Measurements from ENCODE around the gene GPC6. TPM values are rescaled to one million over a fixed set of nuclear protein-coding genes. Genes with fewer than 3 reads are reported as not detected.

Gene GPC6
- polyA plus RNA-seq, 1 of the 3 experiments (the other 2 are of a cell fraction), result 6.7 TPM

DNA sequence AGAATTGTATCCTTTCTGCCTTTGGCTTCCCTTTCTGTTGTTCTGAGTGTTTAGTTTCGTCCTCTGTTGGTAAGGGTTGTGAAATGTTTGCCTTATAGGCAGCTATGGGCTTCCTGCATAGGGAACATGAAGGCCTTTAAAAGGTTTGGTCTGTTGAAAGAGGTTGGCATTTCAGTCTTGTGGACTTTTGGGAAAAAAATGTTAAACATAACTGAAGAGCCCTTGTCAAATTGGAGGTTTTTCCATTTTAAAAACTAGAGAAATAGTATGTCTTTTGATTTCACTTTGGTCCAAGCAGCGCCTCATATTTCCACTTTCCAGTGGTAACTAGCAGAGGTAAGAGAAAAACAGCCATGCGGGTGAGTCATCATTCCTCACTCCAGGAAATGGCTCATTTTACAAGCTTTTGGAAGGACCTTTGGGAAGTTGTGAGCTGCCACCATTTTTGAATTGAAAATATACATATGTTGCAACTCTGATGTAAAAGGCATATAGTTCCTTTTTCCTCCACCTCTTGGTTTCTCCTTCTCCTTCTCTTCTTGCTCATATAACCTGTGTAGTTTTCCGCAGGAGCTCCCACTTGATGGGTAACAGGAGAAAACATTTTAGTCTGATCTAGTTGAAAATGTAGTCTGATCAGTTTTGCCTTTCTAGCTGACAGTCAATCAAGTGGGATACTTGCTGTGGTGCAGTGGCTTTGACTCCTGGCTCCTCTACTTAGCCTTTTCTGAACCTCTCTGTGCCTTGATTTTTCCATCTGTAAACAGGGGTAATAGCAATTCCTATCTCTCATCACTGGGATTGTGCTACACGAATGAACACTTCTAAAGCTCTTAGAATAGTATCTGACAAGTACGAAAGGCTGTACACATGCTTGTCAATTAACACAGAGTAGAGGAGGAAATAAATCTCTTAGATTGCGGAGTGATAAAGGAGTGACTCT is 23.0 kb downstream of the GPC6 start:
- Histone ChIP-seq H3K9me2 (no peaks in the 10 kb centered on the region), H3F3A (replicated peaks; ENCODE audit: insufficient read depth) (peaks cover 16% of the 10 kb centered on the region), H3K4me3 (ENCODE audit: low read depth in 2 of 2, low read length in 1 of 2) (no peak overlapping the region), H3K9me3 (no peaks in the 10 kb centered on the region), H3K9ac (peak overlapping the region; percentile 58; the same call in 1 of the 2 replicates), H3K27ac (ENCODE audit: low read depth in 2 of 2, low read length in 1 of 2) (peak overlapping the region; percentile 92 to 95), H3K4me1 (ENCODE audit: control insufficient read depth in 1 of 2, insufficient read depth in 2 of 2, low read depth in 1 of 2, low read length in 1 of 2) (peaks cover 12 to 18% of the 10 kb centered on the region in 2 experiments), H3K27me3 (ENCODE audit: insufficient read depth) (no peaks in the 10 kb centered on the region), H2AFZ (ENCODE audit: low read depth) (peak overlapping the region; percentile 88), H4K20me1 (ENCODE audit: insufficient read depth) (no peaks in the 10 kb centered on the region), H3K79me2 (ENCODE audit: insufficient read depth) (peaks cover 18% of the 10 kb centered on the region; the same call in 1 of the 2 replicates), H3K4me2 (peak overlapping the region; percentile 3; the same call in 1 of the 2 replicates), H3K36me3 (replicated peaks in 1 of 2; ENCODE audit: control insufficient read depth in 1 of 2, insufficient read depth in 2 of 2, low read length in 1 of 2) (no peaks in the 10 kb centered on the region)
- DNase-seq, result no peak
- WGBS (ENCODE audit: low lambda C conversion rate), result 61% methylated on average over 7 of the region's 7 CpGs
- ChIA-PET CTCF (interaction anchor here (0.7 to 2.0 kb wide), 12 partner anchors 18 to 1112 kb away, joined by 3 to 16 read pairs (median 4); no protein-coding TSS in a partner anchor), POLR2A (interaction anchor here (1.0 to 1.2 kb wide), 2 partner anchors 13 to 21 kb away, joined by 3 read pairs; no protein-coding TSS in a partner anchor)
- TF ChIP-seq POLR2AphosphoS5 (IDR thresholded peaks at IDR 0.05; ENCODE audit: low read depth, low read length) (peak; percentile 56; the same call in 1 of the 2 replicates), TAF1 (IDR thresholded peaks at IDR 0.05; ENCODE audit: borderline replicate concordance, low read depth, low read length) (no peak), JUND (IDR thresholded peaks at IDR 0.05) (peak; percentile 88), CHD2 (IDR thresholded peaks at IDR 0.05; ENCODE audit: low read length, partially characterized antibody) (no peak), RXRA (IDR thresholded peaks at IDR 0.05; ENCODE audit: borderline replicate concordance, low read depth) (no peak), TCF12 (IDR thresholded peaks at IDR 0.05) (peak; percentile 53; the same call in 1 of the 2 replicates), PBX3 (IDR thresholded peaks at IDR 0.05) (0 out of 2 replicates have a peak, but pooled peaks have one; percentile 13), FOXM1 (IDR thresholded peaks at IDR 0.05; ENCODE audit: low read depth) (0 out of 2 replicates have a peak, but pooled peaks have one; percentile 26), EP300 (IDR thresholded peaks at IDR 0.05; ENCODE audit: borderline replicate concordance in 1 of 2, low read depth in 1 of 2, low read length in 1 of 2) (peak in 1 of 2 experiments; percentile 65; a peak in 1 of 4 replicates), MEF2A (IDR thresholded peaks at IDR 0.05; ENCODE audit: borderline replicate concordance, low read depth) (no peak), YY1 (IDR thresholded peaks at IDR 0.05; ENCODE audit: low read depth) (peak; percentile 79; the same call in 1 of the 2 replicates), ZBTB33 (IDR thresholded peaks at IDR 0.05; ENCODE audit: borderline replicate concordance, low read depth) (no peak), FOSL2 (IDR thresholded peaks at IDR 0.05; ENCODE audit: borderline replicate concordance, low read depth) (peak; percentile 95), RFX5 (IDR thresholded peaks at IDR 0.05; ENCODE audit: low read length) (no peak), RCOR1 (IDR thresholded peaks at IDR 0.05; ENCODE audit: low read length) (no peak), TEAD4 (IDR thresholded peaks at IDR 0.05; ENCODE audit: borderline replicate concordance, insufficient read depth) (peak; percentile 60; the same call in 1 of the 2 replicates), MXI1 (IDR thresholded peaks at IDR 0.05; ENCODE audit: low read depth, low read length) (no peak), MAX (IDR thresholded peaks at IDR 0.05; ENCODE audit: low read depth) (peak; percentile 40; the same call in 1 of the 2 replicates), GABPA (IDR thresholded peaks at IDR 0.05; ENCODE audit: low read depth) (no peak; the same call in 1 of the 2 replicates), REST (IDR thresholded peaks at IDR 0.05; ENCODE audit: low read depth, low read length) (no peak)
- TF ChIP-seq, protein P1, sequence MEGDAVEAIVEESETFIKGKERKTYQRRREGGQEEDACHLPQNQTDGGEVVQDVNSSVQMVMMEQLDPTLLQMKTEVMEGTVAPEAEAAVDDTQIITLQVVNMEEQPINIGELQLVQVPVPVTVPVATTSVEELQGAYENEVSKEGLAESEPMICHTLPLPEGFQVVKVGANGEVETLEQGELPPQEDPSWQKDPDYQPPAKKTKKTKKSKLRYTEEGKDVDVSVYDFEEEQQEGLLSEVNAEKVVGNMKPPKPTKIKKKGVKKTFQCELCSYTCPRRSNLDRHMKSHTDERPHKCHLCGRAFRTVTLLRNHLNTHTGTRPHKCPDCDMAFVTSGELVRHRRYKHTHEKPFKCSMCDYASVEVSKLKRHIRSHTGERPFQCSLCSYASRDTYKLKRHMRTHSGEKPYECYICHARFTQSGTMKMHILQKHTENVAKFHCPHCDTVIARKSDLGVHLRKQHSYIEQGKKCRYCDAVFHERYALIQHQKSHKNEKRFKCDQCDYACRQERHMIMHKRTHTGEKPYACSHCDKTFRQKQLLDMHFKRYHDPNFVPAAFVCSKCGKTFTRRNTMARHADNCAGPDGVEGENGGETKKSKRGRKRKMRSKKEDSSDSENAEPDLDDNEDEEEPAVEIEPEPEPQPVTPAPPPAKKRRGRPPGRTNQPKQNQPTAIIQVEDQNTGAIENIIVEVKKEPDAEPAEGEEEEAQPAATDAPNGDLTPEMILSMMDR (IDR thresholded peaks at IDR 0.05), result no peak
- TF ChIP-seq, protein P2, sequence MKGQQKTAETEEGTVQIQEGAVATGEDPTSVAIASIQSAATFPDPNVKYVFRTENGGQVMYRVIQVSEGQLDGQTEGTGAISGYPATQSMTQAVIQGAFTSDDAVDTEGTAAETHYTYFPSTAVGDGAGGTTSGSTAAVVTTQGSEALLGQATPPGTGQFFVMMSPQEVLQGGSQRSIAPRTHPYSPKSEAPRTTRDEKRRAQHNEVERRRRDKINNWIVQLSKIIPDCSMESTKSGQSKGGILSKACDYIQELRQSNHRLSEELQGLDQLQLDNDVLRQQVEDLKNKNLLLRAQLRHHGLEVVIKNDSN (IDR thresholded peaks at IDR 0.05; ENCODE audit: borderline replicate concordance, low read depth), result no peak
